Activated CD8-positive, alpha-beta memory T cell treated with anti-CD3 and anti-CD28 coated beads for 36 hours (primary cell): ENCODE results near the gene AFF1. TPM values are rescaled to one million over a fixed set of nuclear protein-coding genes. Genes with fewer than 3 reads are reported as not detected.

Experiments
- CTCF ChIA-PET: fragments of 350-600 bp; sonication (Branson Sonifier 250); formaldehyde crosslinking; loops from one replicate; lab custom pipeline; 2021; ENCODE audit warnings: antibody characterized with exemption; lab: Charles Lee
- POLR2A ChIA-PET: fragments of 350-600 bp; sonication (Branson Sonifier 250); formaldehyde crosslinking; loops from one replicate; lab custom pipeline; 2021; ENCODE audit warnings: antibody characterized with exemption; lab: Charles Lee
- total RNA-seq, 2 experiments: library from RNA; stranded (reverse); gene quantifications; one replicate each; pipeline ENCODE4 v1.2.3, GENCODE V29; 2021

AFF1 gene
- total RNA-seq, 2 experiments from 2014 or later, result 29.0 to 34.0 TPM

DNA sequence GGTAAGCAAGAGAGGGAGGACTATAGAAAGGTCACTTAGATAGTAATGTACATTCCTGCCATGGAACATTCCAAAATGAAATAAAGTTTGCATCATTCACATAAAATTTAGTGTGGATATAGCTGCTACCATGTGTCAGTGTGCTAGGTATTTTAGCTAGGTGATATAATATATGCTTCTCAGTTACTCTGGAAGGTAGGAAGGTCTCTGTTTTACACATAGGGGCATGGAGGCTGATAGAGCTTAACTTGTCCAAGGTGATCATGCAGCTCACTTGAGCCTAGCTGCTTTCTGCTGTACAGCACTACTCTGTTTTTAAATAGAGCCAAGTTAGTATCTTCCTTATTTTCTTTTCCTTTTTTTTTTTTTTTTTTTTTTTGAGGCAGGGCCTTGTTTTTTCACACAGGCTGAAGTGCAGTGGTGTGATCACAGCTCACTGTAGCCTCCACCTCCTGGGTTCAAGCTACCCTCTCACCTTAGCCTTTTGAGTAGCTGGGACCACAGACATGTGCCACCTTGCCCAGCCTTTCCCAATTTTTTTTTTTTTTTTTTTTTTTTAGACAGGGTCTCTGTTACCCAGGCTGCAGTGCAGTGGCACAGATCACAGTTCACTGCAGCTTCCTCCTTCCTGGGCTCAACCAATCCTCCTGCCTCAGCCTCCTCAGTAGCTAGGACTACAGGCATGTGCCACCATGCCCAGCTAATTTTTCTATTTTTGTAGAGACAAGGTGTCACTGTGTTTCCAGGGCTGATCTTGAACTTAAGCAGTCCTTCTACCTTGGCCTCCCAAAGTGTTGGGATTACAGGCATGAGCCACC lies 10.4 kb downstream of the AFF1 start:
- ChIA-PET CTCF (no interaction called here), POLR2A (interaction anchor here (1.2 kb wide), 1 partner anchor 10 kb away, joined by 3 read pairs; the partner anchor contains the start of gene AFF1)

DNA sequence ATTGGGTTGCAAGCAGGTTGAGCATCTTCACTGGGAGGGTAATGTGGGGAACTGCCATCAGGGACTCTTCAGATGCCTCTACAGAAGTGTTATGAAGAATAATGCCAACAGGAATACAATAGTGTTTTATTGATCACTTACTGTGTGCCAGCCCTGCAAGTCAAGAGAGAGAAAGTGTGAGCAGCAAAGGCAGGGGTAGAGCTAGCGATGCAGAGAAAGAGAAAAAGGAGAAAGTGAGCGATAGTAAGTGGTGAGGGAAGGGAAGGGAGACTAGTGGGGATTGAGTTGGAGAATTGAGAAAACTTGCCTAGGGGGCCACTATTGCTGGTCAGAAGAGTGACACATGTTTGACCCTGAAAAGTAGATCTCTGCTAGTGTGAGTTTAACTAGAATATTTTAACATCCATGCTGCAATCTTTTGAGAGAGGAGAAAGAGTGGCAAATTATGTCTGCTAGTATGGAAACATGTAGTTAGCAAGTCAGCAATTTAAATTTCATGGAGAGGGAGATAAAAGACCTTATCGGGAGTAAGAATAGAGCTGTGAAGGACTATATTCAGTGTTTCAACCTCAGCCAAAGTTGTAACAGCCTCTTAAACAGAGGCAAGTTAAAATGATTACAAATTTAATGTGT lies 12.2 kb downstream of the AFF1 start:
- POLR2A ChIA-PET, result no interaction called here
- CTCF ChIA-PET, result no interaction called here

DNA sequence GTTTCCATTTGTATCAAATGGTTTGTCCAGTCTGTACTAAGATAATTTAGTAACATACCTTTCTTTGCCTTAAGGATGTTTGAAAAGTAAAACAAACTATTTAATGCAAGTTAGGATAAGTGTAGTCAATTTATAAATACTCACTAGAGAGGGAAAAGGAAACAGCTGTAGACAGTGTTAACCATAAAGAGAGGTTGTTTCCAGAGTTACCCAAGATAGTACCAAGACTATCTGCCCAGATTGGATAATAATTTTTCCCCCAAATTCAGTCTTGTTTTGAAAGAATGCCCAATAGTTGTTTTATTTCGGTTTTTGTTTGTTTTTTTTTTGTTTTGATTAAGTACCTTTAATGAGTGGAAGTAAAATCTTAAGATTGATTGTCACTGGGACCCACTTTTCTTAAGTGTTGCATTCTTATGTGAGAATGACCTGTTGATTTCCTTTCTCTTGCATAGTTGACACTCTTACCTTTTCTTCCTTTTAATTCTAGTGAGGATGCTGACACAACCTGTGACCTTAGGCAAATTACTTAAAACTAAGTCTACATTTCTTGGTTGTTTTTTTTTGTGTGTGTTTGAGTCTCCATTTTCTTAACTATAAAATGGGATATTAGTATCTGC lies 12.8 kb downstream of the AFF1 start:
- ChIA-PET POLR2A (interaction anchor here (0.5 kb wide), 1 partner anchor 14 kb away, joined by 3 read pairs; no protein-coding TSS in a partner anchor), CTCF (interaction anchor here (0.5 kb wide), 1 partner anchor 1669 kb away, joined by 3 read pairs; no protein-coding TSS in a partner anchor)

GRCh38 chr4:86948276-86948675 lies 13.5 kb downstream of the AFF1 start:
- ChIA-PET POLR2A (no interaction called here), CTCF (interaction anchor here (0.5 kb wide), 1 partner anchor 1668 kb away, joined by 3 read pairs; no protein-coding TSS in a partner anchor)

GRCh38 chr4:86950831-86951525 lies 16.2 kb downstream of the AFF1 start:
- CTCF ChIA-PET, result no interaction called here
- POLR2A ChIA-PET, result no interaction called here

DNA sequence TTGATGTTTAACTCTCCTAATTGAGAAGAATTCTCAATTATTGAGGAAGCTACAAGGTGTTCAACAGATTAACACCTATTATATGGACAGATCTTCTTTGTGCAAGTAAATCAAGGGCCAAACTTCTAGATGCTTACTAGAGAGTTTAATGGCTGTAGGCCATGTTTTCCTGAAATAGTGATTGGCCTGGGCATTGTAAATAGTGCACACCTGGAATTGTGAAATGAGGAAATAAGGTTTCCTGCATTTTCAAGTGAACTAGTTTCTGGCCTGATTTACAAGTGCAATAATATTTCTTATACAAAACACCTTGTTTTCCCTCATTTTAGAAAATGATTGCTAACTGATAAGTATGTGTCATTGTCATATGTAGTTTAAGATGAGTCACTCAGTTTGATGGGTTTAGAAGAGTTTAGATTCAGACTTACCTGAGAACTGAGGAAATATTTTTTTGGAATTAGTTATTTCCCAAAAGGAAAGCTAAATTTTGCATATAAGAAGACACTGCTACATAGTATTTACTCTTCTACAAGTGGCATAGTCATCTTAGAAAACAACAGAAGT lies 21.2 kb downstream of the AFF1 start:
- ChIA-PET CTCF (no interaction called here), POLR2A (no interaction called here)

DNA sequence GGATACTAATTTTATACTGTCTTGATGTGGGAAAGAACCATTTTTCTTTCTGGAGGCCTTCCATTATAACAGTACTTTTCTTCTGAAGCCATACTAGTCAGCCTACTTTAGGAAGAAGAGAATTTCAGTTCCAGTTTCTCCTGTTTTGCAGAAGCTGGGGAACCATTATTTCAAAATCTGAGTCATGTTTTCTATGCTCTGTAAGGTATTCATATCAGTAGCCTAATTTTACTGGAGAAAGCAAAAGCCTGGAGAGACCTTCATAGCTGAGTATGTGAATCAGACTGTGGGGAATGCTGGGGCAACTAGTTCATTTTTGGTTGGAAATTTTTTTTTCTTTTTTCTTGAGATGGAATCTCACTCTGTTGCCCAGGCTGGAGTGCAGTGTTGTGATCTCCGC lies 22.4 kb downstream of the AFF1 start:
- ChIA-PET POLR2A (no interaction called here), CTCF (interaction anchor here (0.8 to 1.0 kb wide), 2 partner anchors 22 to 35 kb away, joined by 3 read pairs; no protein-coding TSS in a partner anchor)

GRCh38 chr4:86959588-86960500 lies 25.0 kb downstream of the AFF1 start:
- POLR2A ChIA-PET, result interaction anchor here (0.9 kb wide), 1 partner anchor 13 kb away, joined by 3 read pairs; no protein-coding TSS in a partner anchor
- CTCF ChIA-PET, result no interaction called here

DNA sequence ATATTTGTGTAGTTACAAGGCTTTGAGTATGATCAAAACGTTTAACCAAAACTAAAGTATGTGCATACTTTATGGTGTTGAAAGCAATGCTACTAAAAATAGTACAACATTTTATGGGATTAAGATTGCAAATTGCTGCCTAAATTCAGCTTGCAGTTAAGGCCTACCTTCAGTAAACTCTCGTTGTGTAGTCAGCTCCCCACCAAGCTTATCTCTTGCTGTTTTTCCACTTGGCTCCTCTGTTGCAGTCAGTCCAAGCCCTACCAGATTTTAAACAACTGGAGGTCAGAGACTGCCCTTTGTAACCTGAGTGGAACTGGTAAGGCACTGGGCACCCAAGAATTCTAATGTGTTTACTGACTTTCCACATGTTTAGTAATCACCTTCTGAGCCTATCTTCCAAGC lies 25.7 kb downstream of the AFF1 start:
- ChIA-PET CTCF (no interaction called here), POLR2A (no interaction called here)

GRCh38 chr4:86961116-86961515 lies 26.3 kb downstream of the AFF1 start:
- ChIA-PET CTCF (no interaction called here), POLR2A (no interaction called here)

DNA sequence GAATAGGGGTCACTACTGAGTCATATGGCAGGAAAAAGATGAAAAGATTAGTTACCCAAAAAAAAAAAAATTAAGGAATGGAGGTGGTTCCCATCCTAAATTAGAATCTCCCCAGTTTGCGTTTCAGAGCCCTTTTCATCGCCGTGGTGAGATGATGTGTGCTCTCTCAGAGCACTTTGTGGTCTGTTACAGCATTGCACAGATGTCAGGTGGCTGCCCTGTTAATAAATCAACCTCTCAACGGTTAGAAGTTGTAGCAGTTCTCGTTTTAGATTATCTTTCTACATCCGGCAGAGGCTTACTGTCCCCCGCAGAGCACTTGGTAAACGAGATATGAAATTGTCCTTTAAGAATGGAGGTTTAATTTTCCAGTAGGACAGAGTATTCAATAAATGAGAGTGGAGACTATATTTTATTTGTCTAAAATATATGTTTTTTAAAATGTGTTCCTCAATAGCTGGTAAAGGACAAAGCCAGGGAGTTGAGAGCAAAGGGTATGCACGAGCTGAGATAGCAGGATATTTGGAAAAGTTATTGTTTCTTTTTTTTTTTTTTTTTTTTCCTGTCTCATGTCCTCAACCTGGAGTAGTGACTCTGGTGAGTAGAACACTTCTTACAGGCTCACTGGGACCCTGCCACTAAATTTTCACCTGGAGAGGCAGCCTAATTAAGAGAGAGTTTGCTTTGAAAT lies 26.9 kb downstream of the AFF1 start:
- POLR2A ChIA-PET, result interaction anchor here (0.6 kb wide), 1 partner anchor 14 kb away, joined by 3 read pairs; no protein-coding TSS in a partner anchor
- CTCF ChIA-PET, result no interaction called here

DNA sequence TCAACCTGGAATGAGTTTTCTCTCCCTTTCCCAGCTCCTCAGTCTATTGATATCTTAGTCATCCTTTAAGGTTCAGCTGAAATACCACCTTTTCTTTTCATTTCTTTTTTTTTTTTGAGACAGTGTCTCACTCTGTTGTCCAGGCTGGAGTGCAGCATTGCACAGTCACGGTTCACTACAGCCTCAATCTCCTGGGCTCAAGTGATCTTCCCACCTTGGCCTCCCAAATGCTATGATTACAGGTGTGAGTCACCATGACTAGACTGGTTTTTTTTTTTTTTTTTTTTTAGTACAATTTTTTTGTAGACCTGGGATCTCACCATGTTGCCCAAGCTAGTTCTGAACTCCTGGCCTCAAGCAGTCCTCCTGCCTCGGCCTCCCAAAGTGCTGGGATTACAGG lies 28.9 kb downstream of the AFF1 start:
- POLR2A ChIA-PET, result interaction anchor here (0.7 to 0.8 kb wide), 2 partner anchors 24 to 34 kb away, joined by 4 to 7 read pairs; no protein-coding TSS in a partner anchor
- CTCF ChIA-PET, result interaction anchor here (0.7 kb wide), 1 partner anchor 16 kb away, joined by 4 read pairs; no protein-coding TSS in a partner anchor

DNA sequence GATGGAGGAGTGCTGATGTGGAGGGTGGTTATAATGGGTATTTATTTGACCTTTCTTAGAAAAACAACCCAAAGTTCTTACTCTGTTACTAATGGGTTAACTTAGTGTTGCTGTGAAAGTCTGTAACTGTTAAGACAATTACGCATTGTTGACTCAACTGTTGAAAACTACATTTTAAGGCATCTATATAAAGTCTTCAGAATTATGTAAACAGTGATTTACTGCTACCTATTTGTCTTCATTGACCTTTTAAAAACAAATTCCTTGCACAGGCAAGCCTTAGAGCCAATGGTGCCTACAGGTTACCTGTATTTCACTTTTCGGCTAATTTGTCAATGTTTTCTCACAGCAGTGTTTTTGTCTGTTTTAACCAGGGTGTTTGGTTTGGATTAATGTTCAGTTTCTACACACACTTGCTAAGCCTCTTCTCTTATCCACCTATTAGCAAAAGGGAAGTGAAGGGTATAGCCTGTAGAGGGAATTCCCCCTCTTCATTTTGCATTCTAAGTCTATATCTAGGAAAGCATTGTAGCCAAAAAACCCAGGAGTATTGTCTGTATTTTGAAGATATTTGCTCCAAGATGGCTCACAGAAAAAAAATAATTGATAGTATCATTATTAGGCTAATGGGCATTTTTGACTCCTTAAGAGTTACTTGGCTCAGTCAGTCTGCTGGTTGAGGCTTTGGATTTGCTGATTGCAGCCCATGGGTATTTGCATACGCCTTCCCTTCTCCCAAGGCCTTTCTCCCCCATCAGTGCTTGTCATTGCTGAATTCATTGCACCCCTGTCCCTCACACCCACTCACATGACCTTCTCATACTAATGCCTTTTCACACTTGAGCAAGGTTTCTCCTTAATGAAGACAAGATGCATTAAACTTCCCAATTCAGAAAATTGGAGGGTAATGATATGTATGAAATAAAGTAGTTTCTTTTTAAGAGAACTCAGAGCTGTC lies 30.5 kb downstream of the AFF1 start:
- ChIA-PET POLR2A (no interaction called here), CTCF (no interaction called here)

DNA sequence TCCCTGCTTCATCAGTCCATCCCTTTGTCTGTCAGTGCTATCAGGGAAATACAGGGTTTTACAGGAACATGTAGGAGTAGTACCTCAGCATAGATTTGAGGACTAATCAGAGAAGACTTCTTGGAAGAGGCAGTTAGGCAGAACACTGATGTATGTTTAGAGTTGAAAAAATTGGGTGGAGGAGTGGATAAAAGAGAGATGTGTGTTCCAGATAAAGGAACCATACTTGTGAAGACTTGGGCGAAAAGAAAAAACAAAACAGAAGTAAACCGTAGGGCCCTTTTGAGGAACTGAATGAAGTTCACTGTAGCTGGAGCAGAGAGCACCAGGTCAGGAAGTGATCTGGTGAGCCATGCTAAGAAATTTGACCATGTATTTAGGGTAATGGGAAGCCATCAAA lies 32.3 kb downstream of the AFF1 start:
- ChIA-PET POLR2A (no interaction called here), CTCF (no interaction called here)

GRCh38 chr4:86967798-86968197 lies 33.0 kb downstream of the AFF1 start:
- ChIA-PET CTCF (no interaction called here), POLR2A (no interaction called here)

GRCh38 chr4:86968547-86968946 lies 33.7 kb downstream of the AFF1 start:
- ChIA-PET CTCF (no interaction called here), POLR2A (no interaction called here)
